GM12892 (cell line): ENCODE data around the gene TRIP11. TPM values are rescaled to one million over a fixed set of nuclear protein-coding genes. Genes with fewer than 3 reads are reported as not detected.
"Not testable (repeated sequence)": the region's sequence is repeated elsewhere in the genome, so short reads cannot be mapped to it uniquely, and the experiment has no call there.

Source experiments
- DNase-seq: peaks from one replicate; pipeline ENCODE4 v3.0.0; 2011; ENCODE audit not compliant: insufficient read length
- FAIRE-seq: peaks from 2 replicates; lab custom pipeline; 2011; peaks lifted over from hg19 to GRCh38; lab: Jason Lieb, UNC
- POLR2A ChIP-seq: IDR thresholded peaks from 2 replicates; pipeline ENCODE4 v1.6.1; 2011; ENCODE audit warnings: low read depth, low read length, control low read depth
- POLR2AphosphoS5 ChIP-seq: IDR thresholded peaks from 2 replicates; pipeline ENCODE4 v1.6.1; 2011; ENCODE audit warnings: low read depth, low read length, control low read depth
- TAF1 ChIP-seq: IDR thresholded peaks from 2 replicates; pipeline ENCODE4 v1.6.1; 2011; ENCODE audit warnings: low read depth, mild to moderate bottlenecking, control low read depth, low read length, borderline replicate concordance
- polyA plus RNA-seq: library from polyadenylated mRNA; unstranded; fragments of >200 nt; gene quantifications from one replicate; pipeline ENCODE4 v1.2.1, GENCODE V29; 2012; ENCODE audit warnings: missing spikeins, inconsistent platforms; ENCODE audit not compliant: missing spikeins

TRIP11 gene
- 16.4 TPM for polyA plus RNA-seq

GRCh38 chr14:92039719-92040430, at the start of gene TRIP11:
TSS of gene TRIP11 (minus strand) at chr14:92040059. CDS start at chr14:92039685, 374 bp downstream.
- FAIRE-seq (peak; percentile 88), DNase-seq (peak; percentile 83)
- TF ChIP-seq POLR2AphosphoS5 (peak; percentile 98), TAF1 (peak; percentile 82), POLR2A (peak; percentile 98)

- FAIRE-seq (no peak), DNase-seq (no peak)
- no peak for TF ChIP-seq POLR2AphosphoS5
- no peak for TF ChIP-seq POLR2A
- TF ChIP-seq TAF1 = no peak
Measured at GRCh38 chr14:92088494-92088893, 48.6 kb upstream of the TRIP11 start.

- no peak for FAIRE-seq
- TF ChIP-seq TAF1 (no peak), POLR2A (no peak), POLR2AphosphoS5 (no peak)
- no peak for DNase-seq
Measured at GRCh38 chr14:92074555-92074954, 34.7 kb upstream of the TRIP11 start.

- FAIRE-seq (no peak), DNase-seq (no peak)
- TF ChIP-seq POLR2A = no peak
- no peak for TF ChIP-seq TAF1
- TF ChIP-seq POLR2AphosphoS5 = no peak
Measured at GRCh38 chr14:92058006-92058917, 18.4 kb upstream of the TRIP11 start.

- DNase-seq (no peak), FAIRE-seq (no peak)
- TF ChIP-seq POLR2AphosphoS5 = no peak
- TF ChIP-seq TAF1 = no peak
- no peak for TF ChIP-seq POLR2A
Measured at GRCh38 chr14:92049781-92050180, 9.9 kb upstream of the TRIP11 start.

GRCh38 chr14:92049221-92049620, 9.4 kb upstream of the TRIP11 start:
- FAIRE-seq, DNase-seq: not testable (repeated sequence)

- FAIRE-seq, DNase-seq: not testable (repeated sequence)
Measured at GRCh38 chr14:92045904-92046303, 6.0 kb upstream of the TRIP11 start.

- not testable (repeated sequence) for FAIRE-seq, DNase-seq
Measured at GRCh38 chr14:92041766-92042165, 1.9 kb upstream of the TRIP11 start.

- FAIRE-seq (no peak), DNase-seq (no peak)
- TF ChIP-seq TAF1 = no peak
- no peak for TF ChIP-seq POLR2A
- no peak for TF ChIP-seq POLR2AphosphoS5
Measured at GRCh38 chr14:92041203-92041602, 1.3 kb upstream of the TRIP11 start.

- no peak for FAIRE-seq
- no peak for TF ChIP-seq TAF1
- TF ChIP-seq POLR2A = no peak
- DNase-seq = no peak
Measured at GRCh38 chr14:92040431-92041051, 682 bp upstream of the TRIP11 start.

GRCh38 chr14:92039063-92039718, 668 bp downstream of the TRIP11 start:
- DNase-seq (no peak), FAIRE-seq (no peak)
- TF ChIP-seq TAF1 = no peak
- TF ChIP-seq POLR2A = no peak
- TF ChIP-seq POLR2AphosphoS5 = no peak

- no peak for DNase-seq
- TF ChIP-seq POLR2AphosphoS5 = no peak
- no peak for FAIRE-seq
Measured at GRCh38 chr14:92037989-92038388, 1.9 kb downstream of the TRIP11 start.
